HEK293 (cell line): ENCODE data around the gene EIF4E1B.

ENCODE experiments used
- ZNF76 ChIP-seq: fragments of 450-650 bp; formaldehyde crosslinking; IDR thresholded peaks from 2 replicates; pipeline ENCODE4; 2016; ENCODE audit warnings: low read depth, missing biosample characterization, missing genetic modification characterization, borderline replicate concordance
- TF ChIP-seq, protein P1 (sequence below): fragments of 450-650 bp; formaldehyde crosslinking; IDR thresholded peaks from 2 replicates; pipeline ENCODE4 v1.5.1; 2016; ENCODE audit warnings: missing biosample characterization, missing genetic modification characterization
- TF ChIP-seq, protein P2 (sequence below): fragments of 450-650 bp; formaldehyde crosslinking; IDR thresholded peaks from 2 replicates; pipeline ENCODE4 v1.5.1; 2016; ENCODE audit warnings: missing biosample characterization, missing genetic modification characterization

DNA sequence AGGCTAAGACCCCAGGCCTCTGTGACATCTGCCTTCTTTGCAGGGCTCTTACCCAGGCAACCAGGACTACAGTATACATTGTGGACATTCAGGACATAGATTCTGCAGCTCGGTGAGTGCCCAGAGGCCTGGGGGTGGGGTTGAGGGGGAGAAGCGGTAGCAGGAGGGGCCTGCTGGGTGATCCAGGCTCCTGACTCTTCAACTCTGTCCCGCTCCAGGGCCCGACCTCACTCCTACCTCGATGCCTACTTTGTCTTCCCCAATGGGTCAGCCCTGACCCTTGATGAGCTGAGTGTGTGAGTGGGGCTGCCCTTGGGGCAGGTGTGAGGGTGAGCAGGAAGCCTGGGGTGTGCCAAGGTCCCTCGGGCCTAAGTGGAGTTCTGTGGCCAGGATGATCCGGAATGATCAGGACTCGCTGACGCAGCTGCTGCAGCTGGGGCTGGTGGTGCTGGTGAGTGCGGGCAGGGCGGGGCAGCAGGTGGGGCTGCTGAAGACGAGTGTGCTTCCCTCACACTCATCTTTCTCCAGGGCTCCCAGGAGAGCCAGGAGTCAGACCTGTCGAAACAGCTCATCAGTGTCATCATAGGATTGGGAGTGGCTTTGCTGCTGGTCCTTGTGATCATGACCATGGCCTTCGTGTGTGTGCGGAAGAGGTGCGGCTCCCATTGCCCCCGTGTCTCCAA is 40.3 kb upstream of the EIF4E1B start:
- TF ChIP-seq, protein P1, sequence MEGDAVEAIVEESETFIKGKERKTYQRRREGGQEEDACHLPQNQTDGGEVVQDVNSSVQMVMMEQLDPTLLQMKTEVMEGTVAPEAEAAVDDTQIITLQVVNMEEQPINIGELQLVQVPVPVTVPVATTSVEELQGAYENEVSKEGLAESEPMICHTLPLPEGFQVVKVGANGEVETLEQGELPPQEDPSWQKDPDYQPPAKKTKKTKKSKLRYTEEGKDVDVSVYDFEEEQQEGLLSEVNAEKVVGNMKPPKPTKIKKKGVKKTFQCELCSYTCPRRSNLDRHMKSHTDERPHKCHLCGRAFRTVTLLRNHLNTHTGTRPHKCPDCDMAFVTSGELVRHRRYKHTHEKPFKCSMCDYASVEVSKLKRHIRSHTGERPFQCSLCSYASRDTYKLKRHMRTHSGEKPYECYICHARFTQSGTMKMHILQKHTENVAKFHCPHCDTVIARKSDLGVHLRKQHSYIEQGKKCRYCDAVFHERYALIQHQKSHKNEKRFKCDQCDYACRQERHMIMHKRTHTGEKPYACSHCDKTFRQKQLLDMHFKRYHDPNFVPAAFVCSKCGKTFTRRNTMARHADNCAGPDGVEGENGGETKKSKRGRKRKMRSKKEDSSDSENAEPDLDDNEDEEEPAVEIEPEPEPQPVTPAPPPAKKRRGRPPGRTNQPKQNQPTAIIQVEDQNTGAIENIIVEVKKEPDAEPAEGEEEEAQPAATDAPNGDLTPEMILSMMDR (tag by site-specific recombination) = no peak
- TF ChIP-seq, protein P2, sequence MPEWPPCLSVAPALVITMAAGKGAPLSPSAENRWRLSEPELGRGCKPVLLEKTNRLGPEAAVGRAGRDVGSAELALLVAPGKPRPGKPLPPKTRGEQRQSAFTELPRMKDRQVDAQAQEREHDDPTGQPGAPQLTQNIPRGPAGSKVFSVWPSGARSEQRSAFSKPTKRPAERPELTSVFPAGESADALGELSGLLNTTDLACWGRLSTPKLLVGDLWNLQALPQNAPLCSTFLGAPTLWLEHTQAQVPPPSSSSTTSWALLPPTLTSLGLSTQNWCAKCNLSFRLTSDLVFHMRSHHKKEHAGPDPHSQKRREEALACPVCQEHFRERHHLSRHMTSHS (tag by site-specific recombination) = no peak
- TF ChIP-seq ZNF76 (tag by site-specific recombination) = no peak
